Endothelial cell of umbilical vein (primary cell): Measurements from ENCODE around the gene POLRMT. TPM values are rescaled to one million over a fixed set of nuclear protein-coding genes. Genes with fewer than 3 reads are reported as not detected.

ENCODE experiments used
- BruUV-seq: library from RNA; stranded (reverse); fragments of 400-500 nt; replicated peaks from 2 replicates; lab custom pipeline; 2021; lab: Mats Ljungman, UMichigan
- CTCF ChIA-PET: fragments of 300-600, 350-600 bp; sonication (Branson Sonifier 250); formaldehyde crosslinking; loops from one replicate; lab custom pipeline; 2021; ENCODE audit warnings: antibody characterized with exemption, inconsistent platforms; lab: Charles Lee
- POLR2A ChIA-PET: fragments of 300-600, 350-600 bp; sonication (Branson Sonifier 250); formaldehyde crosslinking; loops from one replicate; lab custom pipeline; 2021; ENCODE audit warnings: antibody characterized with exemption, inconsistent platforms; lab: Charles Lee
- DNase-seq: peaks from one replicate; pipeline ENCODE4 v3.0.0-alpha.2; 2011; ENCODE audit warnings: low read depth, low spot score
- FAIRE-seq: peaks from 2 replicates; lab custom pipeline; 2011; peaks lifted over from hg19 to GRCh38; lab: Jason Lieb, UNC
- H2AFZ ChIP-seq: 2 replicates; pipeline ENCODE4 v1.6.0; 2012; ENCODE audit warnings: low read depth, low read length, control low read depth, inconsistent platforms
- H3K27ac ChIP-seq: 2 replicates; pipeline ENCODE4 v1.5.1; 2011; ENCODE audit warnings: low read depth, mild to moderate bottlenecking, control low read depth, low read length, moderate library complexity; ENCODE audit not compliant: insufficient read depth
- H3K27me3 ChIP-seq, 2 experiments: 2 replicates each; pipeline versions ENCODE4 v1.6.0 to v1.6.1; 2011; ENCODE audit warnings: low read length in 2 of 2, mixed read lengths in 1 of 2; ENCODE audit not compliant: control insufficient read depth in 2 of 2, insufficient read depth in 2 of 2
- H3K36me3 ChIP-seq, 2 experiments: 2 replicates in 1 of 2; 3 replicates in 1 of 2; pipeline ENCODE4 v1.5.1; 2011; ENCODE audit warnings: low read length in 2 of 2, mild to moderate bottlenecking in 1 of 2, moderate library complexity in 1 of 2; ENCODE audit not compliant: control insufficient read depth in 2 of 2, insufficient read depth in 2 of 2; ENCODE audit errors: extremely low read depth in 1 of 2
- H3K4me1 ChIP-seq: 3 replicates; pipeline ENCODE4 v1.5.1; 2011; ENCODE audit warnings: mild to moderate bottlenecking, low read length; ENCODE audit not compliant: control insufficient read depth, insufficient read depth; ENCODE audit errors: extremely low read depth
- H3K4me2 ChIP-seq: 2 replicates; pipeline ENCODE4 v1.6.1; 2011; ENCODE audit warnings: low read length, control low read depth, mixed read lengths; ENCODE audit not compliant: insufficient read depth
- H3K4me3 ChIP-seq, 3 experiments: fragments of 200-600 bp in 1 of 3; sonication (generic), shearing (Covaris generic) in 1 of 3; replicated peaks in 1 of 3; 2 replicates each; pipeline ENCODE4 v1.5.1; 2011 to 2016; ENCODE audit warnings: control low read depth in 3 of 3, low read length in 3 of 3, mild to moderate bottlenecking in 2 of 3, inconsistent platforms in 1 of 3, low read depth in 1 of 3, moderate library complexity in 1 of 3; ENCODE audit not compliant: insufficient read depth in 1 of 3
- H3K79me2 ChIP-seq: 2 replicates; pipeline ENCODE4 v1.6.0; 2012; ENCODE audit warnings: low read length, inconsistent platforms; ENCODE audit not compliant: control insufficient read depth, insufficient read depth
- H3K9ac ChIP-seq: replicated peaks from 2 replicates; pipeline ENCODE3; 2011; ENCODE audit warnings: low read length, control low read depth; ENCODE audit not compliant: insufficient read depth; ENCODE audit errors: extremely low read depth
- H3K9me1 ChIP-seq: replicated peaks from 3 replicates; pipeline ENCODE4 v1.6.0; 2011; ENCODE audit warnings: mild to moderate bottlenecking, low read length; ENCODE audit not compliant: control insufficient read depth, insufficient read depth; ENCODE audit errors: extremely low read depth
- H3K9me3 ChIP-seq: replicated peaks from 2 replicates; pipeline ENCODE4 v1.5.1; 2012; ENCODE audit warnings: low read length, inconsistent platforms; ENCODE audit not compliant: control insufficient read depth, insufficient read depth
- H4K20me1 ChIP-seq: replicated peaks from 2 replicates; pipeline ENCODE3; 2011; ENCODE audit warnings: mild to moderate bottlenecking, low read length; ENCODE audit not compliant: control insufficient read depth, insufficient read depth; ENCODE audit errors: extremely low read depth
- CTCF ChIP-seq, 2 donors: IDR thresholded peaks; 1 replicate in 1 of 2; 2 replicates in 1 of 2; pipeline ENCODE4 v1.5.1; 2011; ENCODE audit warnings: low read length in 2 of 2, mild to moderate bottlenecking in 2 of 2, moderate library complexity in 2 of 2, control low read depth in 1 of 2, inconsistent platforms in 1 of 2, low read depth in 1 of 2; ENCODE audit not compliant: insufficient read depth in 1 of 2; ENCODE audit errors: extremely low read depth in 1 of 2
- EZH2 ChIP-seq: IDR thresholded peaks from 2 replicates; pipeline ENCODE4 v1.6.1; 2012; ENCODE audit warnings: borderline replicate concordance, low read depth, mild to moderate bottlenecking, moderate library complexity, low read length, inconsistent platforms; ENCODE audit not compliant: severe bottlenecking
- FOS ChIP-seq: IDR thresholded peaks from 2 replicates; pipeline ENCODE4 v1.6.1; 2011; ENCODE audit warnings: mild to moderate bottlenecking, low read length, moderate library complexity, borderline replicate concordance; ENCODE audit not compliant: insufficient read depth
- GATA2 ChIP-seq: IDR thresholded peaks from 2 replicates; pipeline ENCODE4 v1.7.0; 2011; ENCODE audit warnings: low read depth, mild to moderate bottlenecking, moderate library complexity, mixed read lengths, low read length; ENCODE audit not compliant: insufficient read length, insufficient read depth
- JUN ChIP-seq: IDR thresholded peaks from 2 replicates; pipeline ENCODE4 v1.6.1; 2011; ENCODE audit warnings: borderline replicate concordance, low read depth; ENCODE audit not compliant: insufficient read length, insufficient read depth
- MAX ChIP-seq: IDR thresholded peaks from 2 replicates; pipeline ENCODE4 v1.6.1; 2011; ENCODE audit not compliant: insufficient read depth, insufficient read length
- MYC ChIP-seq: IDR thresholded peaks from one replicate; pipeline ENCODE4 v1.6.1; 2011; ENCODE audit warnings: mild to moderate bottlenecking, low read depth, low read length
- POLR2A ChIP-seq: IDR thresholded peaks from 2 replicates; pipeline ENCODE4 v1.6.1; 2012; ENCODE audit warnings: low read depth, mild to moderate bottlenecking, control low read depth, low read length
- POLR2AphosphoS5 ChIP-seq: IDR thresholded peaks from 2 replicates; pipeline ENCODE4 v1.6.1; 2012; ENCODE audit warnings: low read depth, mild to moderate bottlenecking, control low read depth, low read length, moderate library complexity; ENCODE audit not compliant: insufficient read depth
- dilution Hi-C: fragments of 300-500 bp; cut with MboI; formaldehyde crosslinking; loops from one replicate; pipeline ENCODE4 v1.15.0; 2019; ENCODE audit warnings: low sequenced_read_pairs; ENCODE audit not compliant: extremely low pct_ligation_motif_present
- intact Hi-C: fragments of 100-400 bp; cut with micrococcal nuclease; formaldehyde crosslinking; loops from one replicate; pipeline ENCODE4 v1.10.0; 2022
- polyA plus RNA-seq, 4 experiments: library from polyadenylated mRNA; depleted of rRNA in 3 of 4; stranded (reverse) in 3 of 4; unstranded in 1 of 4; fragments of >200 nt; gene quantifications; 2 replicates each; pipeline versions ENCODE4 v1.2.1 to v1.2.3, GENCODE V29; 2011 to 2012; ENCODE audit warnings: missing spikeins in 1 of 4
- total RNA-seq: library from RNA; stranded (reverse); gene quantifications from 2 replicates; pipeline ENCODE4 v1.2.3, GENCODE V29; 2021

Gene POLRMT
- total and polyA plus RNA-seq, 2 donors (not counting 3 experiments of a cell fraction or from before 2014, with no cell fraction given) = 38.9 to 50.6 TPM

GRCh38 chr19:625257-625656 lies 8.1 kb downstream of the POLRMT start:
- H3K9ac ChIP-seq = no peak overlapping the region
- no peaks in the 10 kb centered on the region for H3K79me2 ChIP-seq
- H3K4me2 ChIP-seq = no peak overlapping the region
- DNase-seq (no peak), FAIRE-seq (no peak)
- dilution Hi-C loops = no loop called here
- no peaks in the 10 kb centered on the region for H3K27me3 ChIP-seq
- no TSS peak for BruUV-seq
- TF ChIP-seq JUN (no peak), MAX (no peak), MYC (no peak), POLR2AphosphoS5 (no peak), EZH2 (no peak), POLR2A (no peak), GATA2 (no peak), FOS (no peak), CTCF (IDR thresholded peaks at IDR 0.05; ENCODE audit: extremely low read depth in 1 of 2, insufficient read depth in 1 of 2, low read depth in 1 of 2, low read length in 2 of 2) (no peak)
- intact Hi-C loops = no loop called here
- H3K4me3 ChIP-seq = no peak overlapping the region
- no peaks in the 10 kb centered on the region for H3K9me3 ChIP-seq
- H3K27ac ChIP-seq = no peak overlapping the region
- POLR2A ChIA-PET = no interaction called here
- no peak overlapping the region for H2AFZ ChIP-seq
- CTCF ChIA-PET = interaction anchor here (1.3 to 1.7 kb wide), 2 partner anchors 10 to 68 kb away, joined by 3 to 6 read pairs; no protein-coding TSS in a partner anchor
- H3K9me1 ChIP-seq = no peaks in the 10 kb centered on the region
- H4K20me1 ChIP-seq = no peaks in the 10 kb centered on the region
- H3K4me1 ChIP-seq = no peaks in the 10 kb centered on the region
- H3K36me3 ChIP-seq = peaks cover 0 to 26% of the 10 kb centered on the region in 2 experiments
